WTC11 (cell line): ENCODE measurements around the gene ARID3B.

ENCODE experiments used
- ATF3 ChIP-seq: sonication (generic); formaldehyde crosslinking; conservative IDR thresholded peaks from 2 replicates; pipeline ENCODE4 v1.8.1; 2022; ENCODE audit warnings: mild to moderate bottlenecking, missing genetic modification reagents
- ATF6 ChIP-seq: sonication (generic); formaldehyde crosslinking; IDR thresholded peaks from 2 replicates; pipeline ENCODE4 v1.8.1; 2023; ENCODE audit warnings: mild to moderate bottlenecking, missing genetic modification reagents
- CREM ChIP-seq: sonication (generic); formaldehyde crosslinking; IDR thresholded peaks from 2 replicates; pipeline ENCODE4 v1.8.1; 2022; ENCODE audit warnings: mild to moderate bottlenecking, missing genetic modification reagents, moderate library complexity
- CTCF ChIP-seq: fragments of 200-600 bp; IDR thresholded peaks from 2 replicates; pipeline ENCODE4 v1.8.0; 2022; ENCODE audit warnings: antibody characterized with exemption
- ELF4 ChIP-seq: sonication (generic); formaldehyde crosslinking; IDR thresholded peaks from 2 replicates; pipeline ENCODE4 v1.8.1; 2022; ENCODE audit warnings: low read depth, mild to moderate bottlenecking, moderate library complexity, missing genetic modification reagents
- MXD4 ChIP-seq: fragments of 250-450 bp; sonication (Bioruptor Pico); IDR thresholded peaks from 2 replicates; pipeline ENCODE4 v1.8.0; 2021; ENCODE audit warnings: mild to moderate bottlenecking, moderate library complexity, borderline replicate concordance
- TEAD4 ChIP-seq: sonication (generic); formaldehyde crosslinking; IDR thresholded peaks from 2 replicates; pipeline ENCODE4 v1.8.0; 2022; ENCODE audit warnings: mild to moderate bottlenecking, missing genetic modification reagents
- ZBTB43 ChIP-seq: sonication (generic); formaldehyde crosslinking; IDR thresholded peaks from 2 replicates; pipeline ENCODE4 v1.8.1; 2023; ENCODE audit warnings: mild to moderate bottlenecking, missing genetic modification reagents
- ZNF121 ChIP-seq: sonication (generic); formaldehyde crosslinking; IDR thresholded peaks from 2 replicates; pipeline ENCODE4 v1.8.0; 2023; ENCODE audit warnings: missing genetic modification reagents
- TF ChIP-seq, protein P1 (sequence below): sonication (generic); formaldehyde crosslinking; IDR thresholded peaks from 2 replicates; pipeline ENCODE4 v1.8.1; 2022; ENCODE audit warnings: low read depth, mild to moderate bottlenecking, moderate library complexity, missing genetic modification reagents, borderline replicate concordance
- TF ChIP-seq, protein P2 (sequence below): sonication (generic); formaldehyde crosslinking; IDR thresholded peaks from 2 replicates; pipeline ENCODE4 v1.8.0; 2023; ENCODE audit warnings: missing genetic modification reagents, mild to moderate bottlenecking, borderline replicate concordance

DNA sequence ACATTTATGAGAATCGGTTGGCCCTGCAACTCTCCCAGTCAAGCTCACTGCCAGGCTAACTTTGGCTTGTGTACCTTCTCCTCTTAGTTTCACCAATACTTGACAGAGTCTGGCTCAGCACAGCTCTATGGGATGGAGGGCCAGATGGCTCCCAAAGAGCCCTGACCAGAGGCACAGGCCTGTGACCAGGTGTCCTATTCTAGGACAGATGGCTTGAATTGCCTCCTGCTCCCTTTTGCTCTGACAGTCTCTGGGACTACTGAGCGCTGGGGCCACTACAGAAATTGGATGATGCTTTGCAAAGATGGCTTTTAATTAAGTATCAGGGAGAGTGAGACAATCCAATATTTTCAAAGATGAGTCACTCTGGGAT lies 10.3 kb upstream of the ARID3B start:
- no peak for TF ChIP-seq ELF4
- TF ChIP-seq CREM (CRISPR knock-in tag) = no peak
- TF ChIP-seq ZBTB43 (CRISPR knock-in tag) = no peak
- no peak for TF ChIP-seq ATF3 (CRISPR knock-in tag)
- TF ChIP-seq, protein P1, sequence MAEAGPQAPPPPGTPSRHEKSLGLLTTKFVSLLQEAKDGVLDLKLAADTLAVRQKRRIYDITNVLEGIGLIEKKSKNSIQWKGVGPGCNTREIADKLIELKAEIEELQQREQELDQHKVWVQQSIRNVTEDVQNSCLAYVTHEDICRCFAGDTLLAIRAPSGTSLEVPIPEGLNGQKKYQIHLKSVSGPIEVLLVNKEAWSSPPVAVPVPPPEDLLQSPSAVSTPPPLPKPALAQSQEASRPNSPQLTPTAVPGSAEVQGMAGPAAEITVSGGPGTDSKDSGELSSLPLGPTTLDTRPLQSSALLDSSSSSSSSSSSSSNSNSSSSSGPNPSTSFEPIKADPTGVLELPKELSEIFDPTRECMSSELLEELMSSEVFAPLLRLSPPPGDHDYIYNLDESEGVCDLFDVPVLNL (CRISPR knock-in tag) = no peak
- no peak for TF ChIP-seq TEAD4
- no peak for TF ChIP-seq CTCF
- no peak for TF ChIP-seq ZNF121
- TF ChIP-seq ATF6 (CRISPR knock-in tag) = no peak
- no peak for TF ChIP-seq MXD4 (CRISPR knock-in tag)
- TF ChIP-seq, protein P2, sequence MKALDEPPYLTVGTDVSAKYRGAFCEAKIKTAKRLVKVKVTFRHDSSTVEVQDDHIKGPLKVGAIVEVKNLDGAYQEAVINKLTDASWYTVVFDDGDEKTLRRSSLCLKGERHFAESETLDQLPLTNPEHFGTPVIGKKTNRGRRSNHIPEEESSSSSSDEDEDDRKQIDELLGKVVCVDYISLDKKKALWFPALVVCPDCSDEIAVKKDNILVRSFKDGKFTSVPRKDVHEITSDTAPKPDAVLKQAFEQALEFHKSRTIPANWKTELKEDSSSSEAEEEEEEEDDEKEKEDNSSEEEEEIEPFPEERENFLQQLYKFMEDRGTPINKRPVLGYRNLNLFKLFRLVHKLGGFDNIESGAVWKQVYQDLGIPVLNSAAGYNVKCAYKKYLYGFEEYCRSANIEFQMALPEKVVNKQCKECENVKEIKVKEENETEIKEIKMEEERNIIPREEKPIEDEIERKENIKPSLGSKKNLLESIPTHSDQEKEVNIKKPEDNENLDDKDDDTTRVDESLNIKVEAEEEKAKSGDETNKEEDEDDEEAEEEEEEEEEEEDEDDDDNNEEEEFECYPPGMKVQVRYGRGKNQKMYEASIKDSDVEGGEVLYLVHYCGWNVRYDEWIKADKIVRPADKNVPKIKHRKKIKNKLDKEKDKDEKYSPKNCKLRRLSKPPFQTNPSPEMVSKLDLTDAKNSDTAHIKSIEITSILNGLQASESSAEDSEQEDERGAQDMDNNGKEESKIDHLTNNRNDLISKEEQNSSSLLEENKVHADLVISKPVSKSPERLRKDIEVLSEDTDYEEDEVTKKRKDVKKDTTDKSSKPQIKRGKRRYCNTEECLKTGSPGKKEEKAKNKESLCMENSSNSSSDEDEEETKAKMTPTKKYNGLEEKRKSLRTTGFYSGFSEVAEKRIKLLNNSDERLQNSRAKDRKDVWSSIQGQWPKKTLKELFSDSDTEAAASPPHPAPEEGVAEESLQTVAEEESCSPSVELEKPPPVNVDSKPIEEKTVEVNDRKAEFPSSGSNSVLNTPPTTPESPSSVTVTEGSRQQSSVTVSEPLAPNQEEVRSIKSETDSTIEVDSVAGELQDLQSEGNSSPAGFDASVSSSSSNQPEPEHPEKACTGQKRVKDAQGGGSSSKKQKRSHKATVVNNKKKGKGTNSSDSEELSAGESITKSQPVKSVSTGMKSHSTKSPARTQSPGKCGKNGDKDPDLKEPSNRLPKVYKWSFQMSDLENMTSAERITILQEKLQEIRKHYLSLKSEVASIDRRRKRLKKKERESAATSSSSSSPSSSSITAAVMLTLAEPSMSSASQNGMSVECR (CRISPR knock-in tag) = no peak
